KOPT-K1 (cell line): Measurements from ENCODE around the gene UNCX.

Experiments
- H3K27ac ChIP-seq: fragments of 200-600 bp; sonication (generic); 2 replicates; pipeline ENCODE4 v1.5.1; 2016; ENCODE audit warnings: antibody characterized with exemption, mild to moderate bottlenecking, low read depth, low read length; ENCODE audit not compliant: poor library complexity, severe bottlenecking
- H3K36me3 ChIP-seq: fragments of 200-600 bp; sonication (generic); 2 replicates; pipeline ENCODE4 v1.5.1; 2017; ENCODE audit warnings: antibody characterized with exemption, mild to moderate bottlenecking, low read length, moderate library complexity; ENCODE audit not compliant: insufficient read depth
- H3K9me3 ChIP-seq: fragments of 200-600 bp; sonication (generic); 2 replicates; pipeline ENCODE4 v1.5.1; 2017; ENCODE audit warnings: antibody characterized with exemption, low read length, mild to moderate bottlenecking; ENCODE audit not compliant: insufficient read depth, poor library complexity, severe bottlenecking

UNCX gene

GRCh38 chr7:1225441-1226185 lies 7.1 kb upstream of the UNCX start:
- Histone ChIP-seq H3K9me3 (no peaks in the 10 kb centered on the region), H3K36me3 (no peaks in the 10 kb centered on the region), H3K27ac (no peak overlapping the region)

GRCh38 chr7:1226186-1226901 lies 6.3 kb upstream of the UNCX start:
- Histone ChIP-seq H3K27ac (no peak overlapping the region), H3K9me3 (no peaks in the 10 kb centered on the region), H3K36me3 (no peaks in the 10 kb centered on the region)

GRCh38 chr7:1227071-1227804 lies 5.4 kb upstream of the UNCX start:
- Histone ChIP-seq H3K27ac (no peak overlapping the region), H3K36me3 (no peaks in the 10 kb centered on the region), H3K9me3 (no peaks in the 10 kb centered on the region)

- Histone ChIP-seq H3K9me3 (no peaks in the 10 kb centered on the region), H3K36me3 (no peaks in the 10 kb centered on the region), H3K27ac (no peak overlapping the region)
These were observed 4.7 kb upstream of the UNCX start for GRCh38 chr7:1227814-1228544.

GRCh38 chr7:1228545-1229201 lies 4.0 kb upstream of the UNCX start:
- H3K9me3 ChIP-seq, result no peaks in the 10 kb centered on the region
- no peaks in the 10 kb centered on the region for H3K36me3 ChIP-seq
- H3K27ac ChIP-seq, result no peak overlapping the region

- no peak overlapping the region for H3K27ac ChIP-seq
- no peaks in the 10 kb centered on the region for H3K9me3 ChIP-seq
- no peaks in the 10 kb centered on the region for H3K36me3 ChIP-seq
These were observed 3.3 kb upstream of the UNCX start for GRCh38 chr7:1229202-1229947.

GRCh38 chr7:1229956-1230355 lies 2.7 kb upstream of the UNCX start:
- no peaks in the 10 kb centered on the region for H3K36me3 ChIP-seq
- H3K27ac ChIP-seq, result no peak overlapping the region
- no peaks in the 10 kb centered on the region for H3K9me3 ChIP-seq

- H3K9me3 ChIP-seq, result no peaks in the 10 kb centered on the region
- no peak overlapping the region for H3K27ac ChIP-seq
- no peaks in the 10 kb centered on the region for H3K36me3 ChIP-seq
These were observed 2.1 kb upstream of the UNCX start for GRCh38 chr7:1230411-1231213.

GRCh38 chr7:1231214-1232102 lies 1.2 kb upstream of the UNCX start:
- H3K36me3 ChIP-seq, result no peaks in the 10 kb centered on the region
- no peak overlapping the region for H3K27ac ChIP-seq
- no peaks in the 10 kb centered on the region for H3K9me3 ChIP-seq

- Histone ChIP-seq H3K27ac (no peak overlapping the region), H3K9me3 (no peaks in the 10 kb centered on the region), H3K36me3 (no peaks in the 10 kb centered on the region)
These were observed 587 bp upstream of the UNCX start for GRCh38 chr7:1232103-1232466.

- Histone ChIP-seq H3K9me3 (no peaks in the 10 kb centered on the region), H3K36me3 (no peaks in the 10 kb centered on the region), H3K27ac (no peak overlapping the region)
These were observed 819 bp downstream of the UNCX start for GRCh38 chr7:1233333-1234048.
